GM12891 (cell line): ENCODE data around the gene DNAJA3.

Experiments
- POLR2A ChIP-seq: IDR thresholded peaks from 2 replicates; pipeline ENCODE4 v1.6.1; 2011; ENCODE audit warnings: low read depth, low read length, control low read depth
- POLR2AphosphoS5 ChIP-seq: IDR thresholded peaks from 2 replicates; pipeline ENCODE4 v1.6.1; 2011; ENCODE audit warnings: low read depth, low read length, control low read depth
- SPI1 ChIP-seq: IDR thresholded peaks from 2 replicates; pipeline ENCODE4 v1.6.1; 2011; ENCODE audit warnings: low read depth, low read length, control low read depth
- TAF1 ChIP-seq: IDR thresholded peaks from 2 replicates; pipeline ENCODE4 v1.6.1; 2011; ENCODE audit warnings: low read depth, low read length, control low read depth

DNA sequence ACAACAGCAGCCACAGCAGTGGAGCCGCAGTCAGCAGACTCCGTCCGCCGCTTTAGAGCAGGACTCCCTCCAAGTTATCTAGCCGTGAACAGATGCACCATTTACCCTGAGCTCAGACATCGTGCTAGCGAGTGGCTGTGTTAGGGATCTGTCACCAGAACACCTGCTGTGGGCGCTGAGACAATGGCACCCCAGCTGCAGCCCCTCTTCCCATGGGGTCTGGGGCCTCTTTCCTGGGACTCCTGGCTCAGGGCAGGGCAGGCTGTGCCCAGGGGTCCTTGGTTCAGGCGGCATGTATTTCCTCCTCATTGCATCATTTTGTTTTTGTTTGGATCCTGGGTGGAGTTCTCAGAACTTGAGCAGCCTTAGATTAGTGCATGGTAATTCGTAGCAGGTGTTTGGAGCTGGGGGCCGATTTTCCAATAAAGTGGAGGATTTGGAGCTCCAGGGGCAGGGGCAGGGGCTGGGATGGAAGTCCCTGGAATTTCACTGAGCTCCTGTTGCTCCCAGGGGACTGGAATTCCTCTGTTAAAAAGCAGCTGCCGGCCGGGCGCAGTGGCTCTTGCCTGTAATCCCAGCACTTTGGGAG lies 25.4 kb downstream of the DNAJA3 start:
- TF ChIP-seq POLR2AphosphoS5, result no peak
- TF ChIP-seq POLR2A, result no peak
- TF ChIP-seq TAF1, result no peak
- no peak for TF ChIP-seq SPI1
